ENCODE data around the gene FRAT1. TPM values are rescaled to one million over a fixed set of nuclear protein-coding genes. Genes with fewer than 3 reads are reported as not detected.

Gene FRAT1
- total RNA-seq, 1 donor from 2014 or later = 4.8 TPM

DNA sequence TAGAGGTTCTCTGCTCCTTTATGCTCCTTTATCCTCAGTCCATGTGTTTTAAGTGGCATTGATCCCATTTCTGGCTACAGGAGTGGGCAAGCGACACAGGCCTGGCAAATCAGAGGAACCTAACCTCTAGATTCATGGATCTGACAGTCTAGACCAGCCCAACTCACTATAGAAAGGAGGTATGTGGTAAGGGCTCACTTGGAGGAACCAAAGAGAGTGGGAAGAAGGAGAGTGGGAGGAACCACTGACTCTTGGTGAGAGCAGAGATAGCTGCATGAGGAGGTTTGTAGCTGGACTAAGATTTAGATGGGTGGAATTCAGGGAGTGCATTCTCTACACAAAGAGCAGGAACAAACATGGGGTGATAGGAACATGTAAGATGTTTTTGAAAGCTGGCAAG, 11.6 kb upstream of the FRAT1 start:
- intact Hi-C loops (cut with micrococcal nuclease) = no loop called here

GRCh38 chr10:97307866-97308780, 10.9 kb upstream of the FRAT1 start:
- intact Hi-C loops (cut with micrococcal nuclease) = no loop called here

DNA sequence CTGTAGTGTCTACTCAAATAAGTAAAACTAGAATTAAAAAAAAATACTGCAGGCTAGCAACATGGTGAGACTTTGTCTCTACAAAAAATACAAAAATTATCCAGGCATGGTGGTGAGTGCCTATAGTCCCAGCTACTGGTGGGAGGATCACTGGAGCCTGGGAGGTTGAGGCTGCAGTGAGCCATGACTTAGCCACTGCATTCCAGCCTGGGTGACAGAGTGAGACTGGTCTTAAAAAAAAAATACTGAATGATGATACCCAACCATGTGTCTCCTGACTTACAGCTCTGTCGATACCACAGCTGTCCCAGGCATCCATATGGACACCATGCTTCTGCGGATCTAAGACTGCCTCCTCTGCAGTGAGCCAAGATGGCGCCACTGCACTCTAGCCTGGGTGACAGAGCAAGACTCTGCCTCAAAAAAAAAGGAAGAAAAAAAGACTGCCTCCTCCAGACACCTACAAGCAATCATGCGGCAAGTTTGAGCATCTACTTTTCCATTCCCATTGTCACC, 7.9 kb upstream of the FRAT1 start:
- intact Hi-C loops (cut with micrococcal nuclease) = no loop called here

- intact Hi-C loops (cut with micrococcal nuclease) = no loop called here
Observed at GRCh38 chr10:97312897-97313296, 6.2 kb upstream of the FRAT1 start.

- intact Hi-C loops (cut with micrococcal nuclease) = no loop called here
Observed at GRCh38 chr10:97314671-97315070, 4.4 kb upstream of the FRAT1 start.

GRCh38 chr10:97319671-97320479, 804 bp downstream of the FRAT1 start:
- intact Hi-C loops (cut with micrococcal nuclease) = loop anchor here (1.0 to 5.0 kb wide), 9 partner anchors 13 to 733 kb away; partner anchors contain the start of genes ARHGAP19, EXOSC1, MMS19 and PI4K2A

GRCh38 chr10:97320480-97321031, 1.5 kb downstream of the FRAT1 start:
- intact Hi-C loops (cut with micrococcal nuclease) = loop anchor here (1.0 to 5.0 kb wide), 3 partner anchors 13 to 733 kb away; partner anchors contain the start of gene TM9SF3

- intact Hi-C loops (cut with micrococcal nuclease) = loop anchor here (2.0 to 5.0 kb wide), 2 partner anchors 34 to 734 kb away; partner anchors contain the start of gene TM9SF3
Observed at GRCh38 chr10:97321032-97321803, 2.1 kb downstream of the FRAT1 start.

- intact Hi-C loops (cut with micrococcal nuclease) = loop anchor here (2.0 to 5.0 kb wide), 2 partner anchors 33 to 734 kb away; partner anchors contain the start of gene TM9SF3
Observed at GRCh38 chr10:97321804-97322190, 2.7 kb downstream of the FRAT1 start.

- intact Hi-C loops (cut with micrococcal nuclease) = loop anchor here (5.0 kb wide), 1 partner anchor 736 kb away; the partner anchor contains the start of gene TM9SF3
Observed at GRCh38 chr10:97323501-97323900, 4.4 kb downstream of the FRAT1 start.

DNA sequence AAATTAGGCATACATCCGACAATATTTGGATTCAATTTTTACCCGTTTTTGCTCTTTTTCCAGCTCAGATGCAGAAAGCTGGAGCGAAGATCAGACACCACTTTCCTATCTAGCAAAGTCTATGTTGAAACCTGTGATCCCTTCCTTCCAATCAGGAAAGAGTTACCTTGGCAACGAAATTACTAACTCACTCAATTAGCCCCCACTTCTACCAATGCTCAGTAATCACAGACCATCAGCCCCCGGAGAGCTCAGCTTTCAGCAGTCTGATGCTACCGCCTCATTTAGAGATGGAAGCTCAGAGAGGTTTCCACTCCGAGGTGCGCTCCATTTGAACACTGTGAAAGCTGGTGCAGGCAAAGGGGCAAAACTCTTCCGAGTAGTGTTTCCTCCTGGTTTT, 6.7 kb downstream of the FRAT1 start:
- intact Hi-C loops (cut with micrococcal nuclease) = no loop called here

- intact Hi-C loops (cut with micrococcal nuclease) = no loop called here
Observed at GRCh38 chr10:97327348-97328294, 8.6 kb downstream of the FRAT1 start.

- intact Hi-C loops (cut with micrococcal nuclease) = no loop called here
Observed at GRCh38 chr10:97328646-97329453, 9.8 kb downstream of the FRAT1 start.

DNA sequence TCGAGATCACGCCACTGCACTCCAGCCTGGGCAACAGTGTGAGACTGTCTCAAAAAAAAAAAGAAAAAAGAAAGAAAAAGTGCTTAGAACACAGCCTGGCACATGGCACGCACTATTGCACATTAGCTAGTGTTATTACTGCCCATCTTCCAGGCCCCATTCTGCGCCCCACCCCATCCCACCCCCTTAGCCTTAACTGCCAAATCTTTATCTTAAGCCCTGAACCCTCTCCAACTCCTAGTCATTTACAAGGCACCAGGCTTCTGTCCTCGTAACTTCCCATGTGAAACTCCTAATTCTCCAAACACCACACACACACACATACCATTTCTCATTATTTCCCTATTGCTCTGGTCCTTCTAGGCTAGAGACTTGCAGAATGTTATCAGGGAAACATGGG, 10.7 kb downstream of the FRAT1 start:
- intact Hi-C loops (cut with micrococcal nuclease) = loop anchor here (5.0 kb wide), 2 partner anchors 118 to 497 kb away; partner anchors contain the start of genes EXOSC1, LCOR and ZDHHC16

GRCh38 chr10:97331153-97331703, 12.2 kb downstream of the FRAT1 start:
- intact Hi-C loops (cut with micrococcal nuclease) = loop anchor here (5.0 kb wide), 2 partner anchors 116 to 499 kb away; partner anchors contain the start of genes EXOSC1, LCOR and ZDHHC16

- intact Hi-C loops (cut with micrococcal nuclease) = loop anchor here (1.0 to 5.0 kb wide), 3 partner anchors 12 to 500 kb away; partner anchors contain the start of genes EXOSC1, LCOR and ZDHHC16
Observed at GRCh38 chr10:97332591-97333350, 13.7 kb downstream of the FRAT1 start.

DNA sequence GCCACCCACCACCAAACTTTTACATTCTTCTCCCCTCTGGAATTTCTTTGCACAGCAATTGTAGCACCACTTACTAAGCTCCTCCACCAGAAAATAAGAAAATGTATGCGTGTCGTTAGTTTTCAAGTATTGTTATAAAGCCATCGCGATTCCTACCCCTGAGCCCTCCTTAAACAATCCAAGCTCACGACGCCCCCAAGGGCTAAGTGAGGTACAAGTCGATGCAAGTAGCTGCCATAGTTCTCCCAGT, 14.2 kb downstream of the FRAT1 start:
- intact Hi-C loops (cut with micrococcal nuclease) = loop anchor here (1.0 to 5.0 kb wide), 3 partner anchors 13 to 501 kb away; partner anchors contain the start of genes EXOSC1, LCOR and ZDHHC16

Measured in T-helper 1 cell treated with Interleukin-12 subunit alpha and Interleukin-12 subunit beta and Interleukin-4 antibody, amounts not matched to agents 30 ng/mL and 1 ng/mL, for 36 hours (primary cell).